CD1c-positive myeloid dendritic cell (primary cell): ENCODE measurements around the gene ICE2.

Experiments used
- DNase-seq: peaks from one replicate; pipeline ENCODE4 v3.0.0-alpha.2; 2016; ENCODE audit errors: extremely low spot score

Gene ICE2

GRCh38 chr15:60371175-60372051 is 107.5 kb downstream of the ICE2 start:
- no peak for DNase-seq

GRCh38 chr15:60370869-60371136 is 108.1 kb downstream of the ICE2 start:
- no peak for DNase-seq

- peak; percentile 51 for DNase-seq
Observed at GRCh38 chr15:60370105-60370868, 108.7 kb downstream of the ICE2 start.

- DNase-seq = no peak
Observed at GRCh38 chr15:60369696-60370095, 109.2 kb downstream of the ICE2 start.
